KMS-11 (cell line): Measurements from ENCODE around the gene RPS28.

Experiments
- H2AFZ ChIP-seq: fragments of 200-600 bp; sonication (generic); 2 replicates; pipeline ENCODE4 v1.6.1; 2016; ENCODE audit warnings: antibody characterized with exemption, mixed run types, low read depth
- H3K27ac ChIP-seq: fragments of 200-600 bp; sonication (generic); 2 replicates; pipeline ENCODE4 v1.6.1; 2016; ENCODE audit warnings: mild to moderate bottlenecking, mixed run types
- H3K27me3 ChIP-seq: fragments of 200-600 bp; sonication (generic); 2 replicates; pipeline ENCODE4 v1.6.1; 2017; ENCODE audit warnings: mild to moderate bottlenecking, low read depth, mixed run types, moderate library complexity; ENCODE audit not compliant: insufficient read depth
- H3K36me3 ChIP-seq: fragments of 200-600 bp; sonication (generic); 2 replicates; pipeline ENCODE4 v1.6.1; 2017; ENCODE audit warnings: mild to moderate bottlenecking, mixed run types; ENCODE audit not compliant: insufficient read depth
- H3K4me1 ChIP-seq: fragments of 200-600 bp; sonication (generic); 2 replicates; pipeline ENCODE4 v1.6.1; 2016; ENCODE audit warnings: mild to moderate bottlenecking, low read depth, mixed run types; ENCODE audit not compliant: poor library complexity, severe bottlenecking
- H3K4me2 ChIP-seq: fragments of 200-600 bp; sonication (generic); 2 replicates; pipeline ENCODE4 v1.7.0; 2016; ENCODE audit warnings: mild to moderate bottlenecking, mixed run types
- H3K4me3 ChIP-seq: fragments of 200-600 bp; sonication (generic); IDR thresholded peaks from 2 replicates; pipeline ENCODE4 v1.6.1; 2017; ENCODE audit warnings: low read depth, low read length, mixed read lengths; ENCODE audit not compliant: insufficient read depth
- H3K79me2 ChIP-seq: fragments of 200-600 bp; sonication (generic); 2 replicates; pipeline ENCODE4 v1.6.1; 2016; ENCODE audit warnings: low read depth, mixed run types; ENCODE audit not compliant: insufficient read depth
- H3K9ac ChIP-seq: fragments of 200-600 bp; sonication (generic); 2 replicates; pipeline ENCODE4 v1.6.1; 2016; ENCODE audit warnings: mild to moderate bottlenecking, mixed run types
- H4K20me1 ChIP-seq: fragments of 200-600 bp; sonication (generic); 2 replicates; pipeline ENCODE4 v1.6.1; 2016; ENCODE audit warnings: mild to moderate bottlenecking, mixed run types; ENCODE audit not compliant: insufficient read depth
- TF ChIP-seq, protein P1 (sequence below): fragments of 200-600 bp; sonication (generic); conservative IDR thresholded peaks from 2 replicates; pipeline ENCODE4 v1.6.1; 2017; ENCODE audit warnings: low read depth, mild to moderate bottlenecking, antibody characterized with exemption, low read length, moderate library complexity, mixed read lengths

The RPS28 gene

GRCh38 chr19:8333767-8334457, 12.6 kb downstream of the RPS28 start:
- TF ChIP-seq, protein P1, sequence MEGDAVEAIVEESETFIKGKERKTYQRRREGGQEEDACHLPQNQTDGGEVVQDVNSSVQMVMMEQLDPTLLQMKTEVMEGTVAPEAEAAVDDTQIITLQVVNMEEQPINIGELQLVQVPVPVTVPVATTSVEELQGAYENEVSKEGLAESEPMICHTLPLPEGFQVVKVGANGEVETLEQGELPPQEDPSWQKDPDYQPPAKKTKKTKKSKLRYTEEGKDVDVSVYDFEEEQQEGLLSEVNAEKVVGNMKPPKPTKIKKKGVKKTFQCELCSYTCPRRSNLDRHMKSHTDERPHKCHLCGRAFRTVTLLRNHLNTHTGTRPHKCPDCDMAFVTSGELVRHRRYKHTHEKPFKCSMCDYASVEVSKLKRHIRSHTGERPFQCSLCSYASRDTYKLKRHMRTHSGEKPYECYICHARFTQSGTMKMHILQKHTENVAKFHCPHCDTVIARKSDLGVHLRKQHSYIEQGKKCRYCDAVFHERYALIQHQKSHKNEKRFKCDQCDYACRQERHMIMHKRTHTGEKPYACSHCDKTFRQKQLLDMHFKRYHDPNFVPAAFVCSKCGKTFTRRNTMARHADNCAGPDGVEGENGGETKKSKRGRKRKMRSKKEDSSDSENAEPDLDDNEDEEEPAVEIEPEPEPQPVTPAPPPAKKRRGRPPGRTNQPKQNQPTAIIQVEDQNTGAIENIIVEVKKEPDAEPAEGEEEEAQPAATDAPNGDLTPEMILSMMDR = no peak
- no peak overlapping the region for H2AFZ ChIP-seq
- H3K4me3 ChIP-seq = no peak overlapping the region

GRCh38 chr19:8334458-8335342, 13.4 kb downstream of the RPS28 start:
- Histone ChIP-seq H3K79me2 (no peaks in the 10 kb centered on the region), H3K4me1 (no peaks in the 10 kb centered on the region), H3K9ac (no peak overlapping the region), H3K27ac (no peak overlapping the region), H2AFZ (no peak overlapping the region), H3K27me3 (peaks cover 7% of the 10 kb centered on the region; the same call in 1 of the 2 replicates), H3K4me2 (no peak overlapping the region), H4K20me1 (no peaks in the 10 kb centered on the region), H3K4me3 (no peak overlapping the region), H3K36me3 (no peaks in the 10 kb centered on the region)
- TF ChIP-seq, protein P1 = no peak

More at GRCh38 chr19:8333767-8334457, 12.6 kb downstream of the RPS28 start:
- Histone ChIP-seq H3K9ac (no peak overlapping the region), H3K36me3 (no peaks in the 10 kb centered on the region), H3K4me2 (no peak overlapping the region), H4K20me1 (no peaks in the 10 kb centered on the region), H3K4me1 (no peaks in the 10 kb centered on the region), H3K27ac (no peak overlapping the region), H3K27me3 (peaks cover 7% of the 10 kb centered on the region; the same call in 1 of the 2 replicates), H3K79me2 (no peaks in the 10 kb centered on the region)

DNA sequence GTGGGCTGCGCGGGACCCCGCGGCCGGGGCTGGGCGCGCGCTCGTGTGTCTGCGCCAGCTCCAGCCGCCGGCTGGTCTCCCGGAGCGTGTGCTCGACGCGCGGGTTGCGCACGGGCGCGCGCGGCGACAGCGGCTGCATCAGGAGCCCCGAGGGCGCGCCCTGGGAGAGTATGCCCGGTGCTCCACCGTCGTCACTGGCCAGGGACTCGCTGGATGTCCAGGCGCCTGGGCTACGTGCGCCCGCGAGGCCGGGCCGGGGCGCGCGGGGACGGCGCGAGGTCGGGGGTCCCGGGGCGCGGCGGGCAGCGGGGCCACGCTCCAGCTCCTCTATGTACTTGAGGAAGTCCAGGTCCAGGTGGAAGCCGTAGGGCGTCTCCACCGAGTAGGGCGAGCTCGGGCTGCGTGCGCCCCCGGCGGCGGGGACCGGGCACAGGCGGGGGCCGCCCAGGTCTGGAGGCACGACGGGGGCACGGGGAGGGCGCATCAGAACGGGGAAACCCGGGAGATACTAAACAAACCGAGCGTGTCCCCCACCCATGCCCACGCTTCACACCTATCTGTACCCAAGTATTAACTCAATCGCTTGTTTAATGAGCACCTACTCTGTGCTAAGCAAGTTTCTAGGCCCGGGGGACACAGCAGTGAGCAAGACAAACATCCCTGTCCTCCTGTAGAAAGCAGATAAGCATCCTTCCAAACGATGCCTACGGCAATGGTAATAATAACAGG, 14.2 kb downstream of the RPS28 start:
- no peak overlapping the region for H2AFZ ChIP-seq
- no peaks in the 10 kb centered on the region for H3K79me2 ChIP-seq
- no peak overlapping the region for H3K9ac ChIP-seq
- no peak overlapping the region for H3K4me2 ChIP-seq
- no peak overlapping the region for H3K4me3 ChIP-seq
- TF ChIP-seq, protein P1 = no peak
- no peaks in the 10 kb centered on the region for H3K36me3 ChIP-seq
- H3K27ac ChIP-seq = no peak overlapping the region
- no peaks in the 10 kb centered on the region for H3K4me1 ChIP-seq
- peaks cover 7% of the 10 kb centered on the region; the same call in 1 of the 2 replicates for H3K27me3 ChIP-seq
- H4K20me1 ChIP-seq = no peaks in the 10 kb centered on the region

DNA sequence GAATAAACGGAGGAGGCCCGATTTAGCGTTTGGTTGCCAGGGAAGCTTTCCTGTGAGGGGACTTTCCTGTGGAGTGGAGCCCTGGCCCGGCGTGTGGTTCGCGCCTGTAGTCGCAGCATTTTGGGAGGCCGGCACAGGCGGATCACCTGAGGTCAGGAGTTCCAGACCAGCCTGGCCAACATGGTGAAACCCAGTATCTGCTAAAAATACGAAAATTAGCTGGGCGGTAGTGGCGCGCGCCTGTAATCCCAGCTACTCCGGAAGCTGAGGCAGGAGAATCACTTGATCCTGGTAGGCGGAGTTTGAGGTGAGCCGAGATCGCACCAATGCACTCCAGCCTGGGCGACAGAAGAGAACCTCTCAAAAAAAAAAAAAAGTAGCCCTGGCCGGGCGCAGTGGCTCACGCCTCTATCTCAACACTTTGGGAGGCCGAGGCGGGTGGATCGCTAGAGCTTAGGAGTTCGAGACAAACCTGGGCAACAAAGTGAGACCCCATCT, 14.8 kb downstream of the RPS28 start:
- Histone ChIP-seq H3K4me3 (no peak overlapping the region), H3K79me2 (no peaks in the 10 kb centered on the region), H4K20me1 (no peaks in the 10 kb centered on the region), H3K36me3 (no peaks in the 10 kb centered on the region), H2AFZ (no peak overlapping the region), H3K27ac (no peak overlapping the region), H3K9ac (no peak overlapping the region), H3K4me1 (no peaks in the 10 kb centered on the region), H3K27me3 (peaks cover 10% of the 10 kb centered on the region; the same call in 1 of the 2 replicates), H3K4me2 (no peak overlapping the region)
- TF ChIP-seq, protein P1 = no peak
